ENCODE results near the gene DSEL. TPM values are rescaled to one million over a fixed set of nuclear protein-coding genes. Genes with fewer than 3 reads are reported as not detected.

Gene DSEL
- total RNA-seq: 2.1 TPM
- long read RNA-seq: 0 reads

- peak; percentile 97 for DNase-seq (ENCODE audit: missing footprints)
- ATAC-seq: peak; percentile 99
- intact Hi-C loops (cut with DNase I): loop anchor here (2.0 kb wide), 1 partner anchor 1144 kb away; no protein-coding TSS in a partner anchor
These were observed at the start of gene DSEL for GRCh38 chr18:67516539-67517443. TSS of gene DSEL (minus strand) at chr18:67516720. CDS start at chr18:67514608, 2,112 bp downstream.

DNA sequence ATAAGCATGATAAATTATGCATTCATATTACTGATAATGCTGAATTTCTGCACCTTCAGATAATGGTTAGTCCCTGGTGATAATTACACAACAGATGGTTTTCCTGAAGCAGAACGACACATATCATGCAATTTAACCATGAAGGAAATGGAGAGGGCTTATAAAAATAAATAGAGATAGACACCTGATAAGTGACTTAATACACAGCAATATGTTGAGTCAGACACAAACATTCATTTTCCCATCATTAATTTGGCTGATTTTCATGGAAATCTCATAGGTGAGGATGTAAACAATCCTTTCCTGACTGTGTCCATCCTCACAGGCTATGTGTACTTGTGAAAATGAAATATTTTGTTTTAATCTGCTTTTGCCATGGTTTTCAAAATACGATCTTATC, 36.9 kb upstream of the DSEL start:
- ATAC-seq: no peak
- no peak for DNase-seq (ENCODE audit: missing footprints)
- intact Hi-C loops (cut with DNase I): no loop called here

DNA sequence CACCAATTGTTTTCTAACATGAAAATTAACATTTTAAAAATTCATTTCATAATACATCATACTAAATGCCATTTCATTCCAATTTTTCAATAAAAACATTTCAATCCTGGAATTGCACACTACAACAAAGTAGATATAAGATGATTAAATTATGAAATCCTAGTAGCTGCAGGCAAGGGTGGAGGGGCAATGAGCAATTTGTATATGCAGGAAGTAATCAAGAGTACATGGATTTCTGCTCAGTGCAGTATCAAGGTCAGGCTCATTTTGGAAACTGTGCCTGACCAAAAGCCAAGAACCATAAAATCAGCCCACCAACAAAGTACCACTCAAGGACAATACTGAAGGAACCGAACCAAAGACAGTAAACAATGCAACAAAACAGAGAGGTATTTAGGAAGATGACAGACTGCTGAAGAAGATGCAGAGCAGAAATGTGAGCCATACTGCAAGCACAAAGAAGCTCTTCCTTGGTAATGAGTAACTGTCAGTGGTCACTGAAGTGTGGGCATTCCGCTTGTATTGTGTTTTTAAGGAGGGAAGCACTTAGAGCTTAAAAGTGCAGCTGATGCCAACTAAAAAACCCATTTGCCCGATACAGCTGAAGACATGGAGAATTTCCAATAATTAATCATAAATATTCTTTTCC, 34.5 kb upstream of the DSEL start:
- DNase-seq (ENCODE audit: missing footprints): no peak
- intact Hi-C loops (cut with DNase I): no loop called here
- ATAC-seq: no peak

GRCh38 chr18:67549946-67550345, 33.4 kb upstream of the DSEL start:
- DNase-seq (ENCODE audit: missing footprints): no peak
- intact Hi-C loops (cut with DNase I): no loop called here
- ATAC-seq: no peak

DNA sequence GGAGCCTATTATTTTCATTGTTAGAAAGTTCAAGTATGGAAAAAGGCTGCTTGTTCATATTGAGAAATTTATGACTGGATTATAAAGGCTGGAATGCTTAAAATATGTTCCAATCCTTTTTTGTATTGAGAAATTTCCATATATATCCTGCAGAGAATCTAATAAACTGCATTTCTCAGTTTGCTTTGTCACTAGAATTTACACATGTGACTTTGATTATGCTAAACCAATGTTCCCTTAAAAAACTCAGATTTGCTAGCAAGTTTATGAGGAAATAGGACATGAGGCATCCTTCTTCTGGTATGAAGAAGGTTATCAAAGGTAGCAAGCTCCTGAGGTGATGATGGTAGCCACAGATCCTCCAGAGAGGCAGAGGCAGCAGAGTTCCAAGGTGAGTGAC, 29.2 kb upstream of the DSEL start:
- ATAC-seq: no peak
- intact Hi-C loops (cut with DNase I): no loop called here
- no peak for DNase-seq (ENCODE audit: missing footprints)

DNA sequence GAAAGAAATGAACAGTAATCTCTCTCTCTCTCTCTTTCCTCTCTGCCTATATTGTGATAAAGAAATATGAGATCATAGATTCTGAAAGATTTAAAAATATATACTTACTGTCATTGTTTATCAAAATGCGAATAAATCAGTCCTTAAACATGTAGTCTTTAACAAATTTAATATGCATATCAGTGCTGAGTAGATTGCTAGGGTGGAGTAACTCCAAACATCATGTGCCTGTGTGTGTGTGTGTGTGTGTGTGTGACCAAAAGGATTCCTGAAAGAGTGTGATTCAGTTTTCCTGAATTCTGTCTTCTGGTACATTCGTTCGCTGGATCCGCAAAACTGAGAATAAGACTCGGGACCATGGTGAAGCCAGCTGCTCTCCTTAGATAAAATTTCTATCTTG, 24.0 kb upstream of the DSEL start:
- ATAC-seq: no peak
- intact Hi-C loops (cut with DNase I): no loop called here
- DNase-seq (ENCODE audit: missing footprints): no peak

DNA sequence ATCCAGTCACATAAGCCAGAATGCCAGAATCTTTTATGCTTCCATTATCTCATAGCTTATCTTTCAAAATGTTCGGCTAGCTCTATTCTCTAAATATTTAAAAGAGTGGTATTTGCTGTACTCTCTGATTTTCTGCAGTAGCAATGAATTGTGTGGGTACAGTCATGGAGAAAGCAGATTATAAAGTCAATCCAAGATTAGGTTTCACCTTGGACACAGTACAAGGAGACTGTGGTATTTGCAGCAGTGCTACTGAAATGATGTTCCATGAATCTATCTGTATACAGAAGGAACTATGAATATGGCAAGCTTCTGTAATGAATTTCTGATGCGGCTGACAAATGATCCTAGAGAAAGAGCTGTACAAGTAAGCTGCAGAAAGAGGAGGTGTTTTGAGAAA, 15.4 kb upstream of the DSEL start:
- ATAC-seq (no peak), DNase-seq (ENCODE audit: missing footprints) (no peak)
- intact Hi-C loops (cut with DNase I): no loop called here

DNA sequence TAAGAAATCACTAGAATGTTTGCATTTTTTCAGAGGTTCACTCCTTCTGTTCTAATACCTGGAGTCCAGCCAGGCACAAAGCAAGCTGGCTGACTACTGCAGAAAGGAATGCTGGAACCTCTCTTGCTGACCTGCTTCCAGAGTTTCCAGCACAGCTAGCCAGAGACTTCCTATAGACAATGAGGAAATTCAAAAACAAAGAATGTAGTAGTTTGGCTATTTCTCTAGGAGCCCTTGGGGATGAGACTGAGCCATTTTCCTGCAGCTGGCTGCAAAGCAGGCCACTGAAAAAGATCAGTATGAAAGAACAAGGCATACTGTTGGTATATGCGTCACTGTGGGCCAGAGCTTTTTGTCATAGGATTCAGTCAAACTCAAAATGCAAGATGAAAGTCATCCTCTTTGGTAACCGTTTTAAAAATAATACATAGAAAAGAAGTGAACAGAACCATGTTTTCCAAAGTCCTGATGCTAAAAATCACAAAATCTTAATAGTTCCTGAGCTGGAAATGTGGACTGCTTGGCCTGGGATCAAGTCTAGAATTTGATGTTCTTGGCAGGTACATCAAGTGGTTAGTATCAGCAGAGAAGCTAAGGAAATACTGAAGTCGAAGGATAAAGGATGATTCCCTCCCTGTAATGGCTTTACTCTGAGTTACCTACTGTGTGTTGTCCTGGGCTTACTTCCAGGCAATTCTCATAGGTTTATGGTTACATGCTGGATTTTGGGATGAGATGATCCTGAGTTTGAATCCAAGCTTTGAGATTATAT, 9.0 kb upstream of the DSEL start:
- intact Hi-C loops (cut with DNase I): no loop called here
- peak; percentile 87 for ATAC-seq

GRCh38 chr18:67520351-67520921, 3.9 kb upstream of the DSEL start:
- ATAC-seq (no peak), DNase-seq (ENCODE audit: missing footprints) (no peak)
- intact Hi-C loops (cut with DNase I): no loop called here

More for the DNA sequence above, 9.0 kb upstream of the DSEL start:
- DNase-seq (ENCODE audit: missing footprints): peak; percentile 52

DNA sequence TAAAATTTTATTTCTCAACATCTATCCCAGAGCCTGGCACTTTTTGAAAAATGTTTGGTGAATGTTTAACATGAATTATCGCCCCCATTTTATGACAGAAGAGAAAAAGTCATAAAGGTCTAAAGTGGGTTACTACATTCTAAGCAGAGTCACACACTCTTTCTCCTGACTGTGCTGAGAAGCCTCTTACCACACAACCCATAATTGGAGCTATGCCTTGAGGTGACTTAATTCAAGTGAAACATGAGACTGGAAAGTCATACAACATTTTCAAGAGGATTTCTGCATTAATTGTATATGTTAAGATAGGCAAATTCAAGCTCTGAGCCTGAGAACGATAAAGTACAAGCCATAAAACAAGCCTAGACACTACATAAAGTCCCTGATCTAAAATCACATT, 3.1 kb upstream of the DSEL start:
- DNase-seq (ENCODE audit: missing footprints) (no peak), ATAC-seq (no peak)
- intact Hi-C loops (cut with DNase I): no loop called here

GRCh38 chr18:67518566-67518965, 2.0 kb upstream of the DSEL start:
- ATAC-seq (no peak), DNase-seq (ENCODE audit: missing footprints) (no peak)
- intact Hi-C loops (cut with DNase I): no loop called here

GRCh38 chr18:67517444-67517765, 885 bp upstream of the DSEL start:
- ATAC-seq: no peak
- DNase-seq (ENCODE audit: missing footprints): no peak
- intact Hi-C loops (cut with DNase I): loop anchor here (2.0 kb wide), 1 partner anchor 1143 kb away; no protein-coding TSS in a partner anchor

DNA sequence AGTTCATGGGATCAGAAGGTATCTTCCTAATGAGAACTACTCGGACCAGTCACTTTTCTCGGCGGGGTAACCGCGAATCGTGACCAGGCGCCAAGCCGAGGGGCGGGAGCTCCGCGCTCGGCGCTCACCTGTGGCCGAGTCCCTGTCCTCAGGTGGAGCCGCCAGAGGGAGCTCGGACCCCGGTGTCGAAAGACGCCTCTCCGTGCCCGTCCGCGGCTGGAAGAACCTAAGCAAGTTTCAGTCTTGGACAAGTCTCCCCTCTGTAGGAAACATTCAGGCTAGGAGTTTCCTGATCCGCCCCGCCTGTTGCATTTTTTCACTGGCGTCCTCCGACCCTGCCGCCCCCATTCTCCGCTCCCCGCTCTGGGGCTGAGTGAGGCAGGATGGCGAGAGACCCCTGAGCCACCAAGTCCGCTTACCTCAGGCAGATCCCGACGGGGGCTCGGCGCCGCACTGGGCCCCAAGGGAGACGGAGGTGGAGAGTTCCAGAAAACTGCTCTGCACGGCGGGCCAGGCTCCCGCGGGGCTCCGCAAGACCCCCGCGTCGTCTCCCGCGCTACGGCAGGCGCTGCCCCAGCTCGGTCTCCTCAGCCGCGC, 480 bp downstream of the DSEL start:
- intact Hi-C loops (cut with DNase I): loop anchor here (2.0 kb wide), 1 partner anchor 1145 kb away; no protein-coding TSS in a partner anchor
- peak; percentile 69 for ATAC-seq
- peak; percentile 88 for DNase-seq (ENCODE audit: missing footprints)

- no peak for DNase-seq (ENCODE audit: missing footprints)
- no peak for ATAC-seq
- intact Hi-C loops (cut with DNase I): no loop called here
These were observed 1.5 kb downstream of the DSEL start for GRCh38 chr18:67514901-67515540.

DNA sequence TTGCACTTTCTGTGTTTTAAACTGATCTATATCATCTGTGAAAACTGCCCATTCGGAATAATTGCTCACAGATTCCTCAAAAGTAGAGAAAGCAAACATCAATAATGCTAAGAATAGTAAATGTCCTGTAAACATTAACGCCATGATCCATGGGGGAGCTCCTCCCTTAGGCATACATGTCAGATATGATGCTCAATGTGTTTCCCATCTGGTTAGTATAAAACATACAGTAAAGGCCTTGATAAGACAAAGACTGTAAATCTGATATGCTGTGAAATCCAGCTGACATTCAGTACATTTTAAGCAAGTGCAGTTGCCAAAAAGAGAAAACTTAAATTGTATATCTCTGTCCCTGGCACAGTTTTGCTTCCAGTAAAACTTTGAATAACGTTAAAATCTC, 2.1 kb downstream of the DSEL start:
- no peak for DNase-seq (ENCODE audit: missing footprints)
- intact Hi-C loops (cut with DNase I): no loop called here

GRCh38 chr18:67513280-67513679, 3.2 kb downstream of the DSEL start:
- intact Hi-C loops (cut with DNase I): no loop called here

More for the DNA sequence above, 2.1 kb downstream of the DSEL start:
- ATAC-seq: no peak

DNA sequence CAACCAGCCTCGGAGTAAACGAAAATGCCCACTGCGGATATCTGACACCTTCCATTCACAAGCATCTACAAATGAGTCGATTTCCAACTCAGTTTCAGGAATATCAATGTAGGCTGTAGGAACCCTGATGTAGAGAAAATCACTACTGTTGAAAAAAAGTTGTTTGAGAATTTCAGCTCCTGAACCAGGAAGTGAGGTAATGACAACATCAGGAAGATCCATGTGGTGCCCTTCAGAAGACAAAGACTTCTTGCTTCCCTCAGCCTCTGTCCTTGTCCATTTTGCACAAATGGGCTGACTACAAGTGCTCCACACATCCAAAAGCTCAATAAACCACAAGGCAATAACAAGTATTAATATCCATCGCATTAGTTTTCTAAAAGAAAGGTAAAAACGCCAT, 4.7 kb downstream of the DSEL start:
- no peak for ATAC-seq
- no peak for DNase-seq (ENCODE audit: missing footprints)
- intact Hi-C loops (cut with DNase I): no loop called here

More at GRCh38 chr18:67513280-67513679, 3.2 kb downstream of the DSEL start:
- no peak for DNase-seq (ENCODE audit: missing footprints)
- no peak for ATAC-seq

GRCh38 chr18:67510831-67511230, 5.7 kb downstream of the DSEL start:
- no peak for DNase-seq (ENCODE audit: missing footprints)
- ATAC-seq: no peak
- intact Hi-C loops (cut with DNase I): no loop called here

Data from Right ventricle myocardium inferior (tissue), 1 donor.